ENCODE results near the gene BPIFB1.

Gene BPIFB1

DNA sequence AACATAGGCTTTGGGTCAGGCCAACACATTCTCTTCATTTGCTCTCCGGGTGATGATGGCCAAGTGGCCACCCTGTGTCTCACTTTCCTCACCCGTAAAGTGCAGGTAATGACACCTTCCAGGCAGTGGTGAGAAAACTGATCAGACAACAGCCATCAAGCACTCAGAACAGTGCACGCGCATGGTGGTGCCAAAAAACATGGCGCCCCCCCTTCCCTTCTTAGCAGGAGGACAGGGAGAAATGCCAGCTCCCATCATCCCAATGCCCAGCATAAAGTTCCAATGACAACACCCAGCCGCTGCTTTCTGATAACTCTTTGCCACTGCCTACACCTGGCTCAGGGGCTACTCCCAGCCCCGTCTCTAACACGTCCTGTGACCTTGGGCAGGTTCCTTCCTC, 8.4 kb downstream of the BPIFB1 start:
- TF ChIP-seq ZNF350 (tag by site-specific recombination; IDR thresholded peaks at IDR 0.05) (no peak), GLI2 (tag by site-specific recombination; IDR thresholded peaks at IDR 0.05; ENCODE audit: borderline replicate concordance, low read depth) (no peak), ZNF48 (tag by site-specific recombination; IDR thresholded peaks at IDR 0.05) (no peak), BCL11B (tag by site-specific recombination; IDR thresholded peaks at IDR 0.05; ENCODE audit: low read depth) (no peak), ZEB2 (tag by site-specific recombination; IDR thresholded peaks at IDR 0.05) (no peak), ZNF133 (tag by site-specific recombination; IDR thresholded peaks at IDR 0.05) (no peak), ZNF366 (tag by site-specific recombination; conservative IDR thresholded peaks at IDR 0.05) (no peak), ZNF660 (tag by site-specific recombination; IDR thresholded peaks at IDR 0.05) (no peak), ZNF19 (tag by site-specific recombination; IDR thresholded peaks at IDR 0.05; ENCODE audit: low read depth) (no peak), ZNF426 (tag by site-specific recombination; IDR thresholded peaks at IDR 0.05) (no peak), ZNF239 (tag by site-specific recombination; IDR thresholded peaks at IDR 0.05) (no peak)
- TF ChIP-seq, protein P1, sequence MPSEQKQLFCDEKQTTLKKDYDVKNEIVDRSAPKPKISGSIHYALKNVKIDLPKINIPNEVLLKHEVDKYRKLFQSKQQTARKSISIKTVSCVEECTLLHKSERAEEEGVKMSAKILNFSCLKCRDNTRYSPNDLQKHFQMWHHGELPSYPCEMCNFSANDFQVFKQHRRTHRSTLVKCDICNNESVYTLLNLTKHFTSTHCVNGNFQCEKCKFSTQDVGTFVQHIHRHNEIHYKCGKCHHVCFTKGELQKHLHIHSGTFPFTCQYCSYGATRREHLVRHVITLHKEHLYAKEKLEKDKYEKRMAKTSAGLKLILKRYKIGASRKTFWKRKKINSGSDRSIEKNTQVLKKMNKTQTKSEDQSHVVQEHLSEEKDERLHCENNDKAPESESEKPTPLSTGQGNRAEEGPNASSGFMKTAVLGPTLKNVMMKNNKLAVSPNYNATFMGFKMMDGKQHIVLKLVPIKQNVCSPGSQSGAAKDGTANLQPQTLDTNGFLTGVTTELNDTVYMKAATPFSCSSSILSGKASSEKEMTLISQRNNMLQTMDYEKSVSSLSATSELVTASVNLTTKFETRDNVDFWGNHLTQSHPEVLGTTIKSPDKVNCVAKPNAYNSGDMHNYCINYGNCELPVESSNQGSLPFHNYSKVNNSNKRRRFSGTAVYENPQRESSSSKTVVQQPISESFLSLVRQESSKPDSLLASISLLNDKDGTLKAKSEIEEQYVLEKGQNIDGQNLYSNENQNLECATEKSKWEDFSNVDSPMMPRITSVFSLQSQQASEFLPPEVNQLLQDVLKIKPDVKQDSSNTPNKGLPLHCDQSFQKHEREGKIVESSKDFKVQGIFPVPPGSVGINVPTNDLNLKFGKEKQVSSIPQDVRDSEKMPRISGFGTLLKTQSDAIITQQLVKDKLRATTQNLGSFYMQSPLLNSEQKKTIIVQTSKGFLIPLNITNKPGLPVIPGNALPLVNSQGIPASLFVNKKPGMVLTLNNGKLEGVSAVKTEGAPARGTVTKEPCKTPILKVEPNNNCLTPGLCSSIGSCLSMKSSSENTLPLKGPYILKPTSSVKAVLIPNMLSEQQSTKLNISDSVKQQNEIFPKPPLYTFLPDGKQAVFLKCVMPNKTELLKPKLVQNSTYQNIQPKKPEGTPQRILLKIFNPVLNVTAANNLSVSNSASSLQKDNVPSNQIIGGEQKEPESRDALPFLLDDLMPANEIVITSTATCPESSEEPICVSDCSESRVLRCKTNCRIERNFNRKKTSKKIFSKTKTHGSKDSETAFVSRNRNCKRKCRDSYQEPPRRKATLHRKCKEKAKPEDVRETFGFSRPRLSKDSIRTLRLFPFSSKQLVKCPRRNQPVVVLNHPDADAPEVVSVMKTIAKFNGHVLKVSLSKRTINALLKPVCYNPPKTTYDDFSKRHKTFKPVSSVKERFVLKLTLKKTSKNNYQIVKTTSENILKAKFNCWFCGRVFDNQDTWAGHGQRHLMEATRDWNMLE (tag by site-specific recombination; conservative IDR thresholded peaks at IDR 0.05; ENCODE audit: low read depth): no peak
- TF ChIP-seq, protein P2, sequence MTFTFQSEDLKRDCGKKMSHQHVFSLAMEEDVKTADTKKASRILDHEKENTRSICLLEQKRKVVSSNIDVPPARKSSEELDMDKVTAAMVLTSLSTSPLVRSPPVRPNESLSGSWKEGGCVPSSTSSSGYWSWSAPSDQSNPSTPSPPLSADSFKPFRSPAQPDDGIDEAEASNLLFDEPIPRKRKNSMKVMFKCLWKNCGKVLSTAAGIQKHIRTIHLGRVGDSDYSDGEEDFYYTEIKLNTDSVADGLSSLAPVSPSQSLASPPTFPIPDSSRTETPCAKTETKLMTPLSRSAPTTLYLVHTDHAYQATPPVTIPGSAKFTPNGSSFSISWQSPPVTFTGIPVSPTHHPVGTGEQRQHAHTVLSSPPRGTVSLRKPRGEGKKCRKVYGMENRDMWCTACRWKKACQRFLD (tag by site-specific recombination; IDR thresholded peaks at IDR 0.05): no peak
- TF ChIP-seq, protein P3, sequence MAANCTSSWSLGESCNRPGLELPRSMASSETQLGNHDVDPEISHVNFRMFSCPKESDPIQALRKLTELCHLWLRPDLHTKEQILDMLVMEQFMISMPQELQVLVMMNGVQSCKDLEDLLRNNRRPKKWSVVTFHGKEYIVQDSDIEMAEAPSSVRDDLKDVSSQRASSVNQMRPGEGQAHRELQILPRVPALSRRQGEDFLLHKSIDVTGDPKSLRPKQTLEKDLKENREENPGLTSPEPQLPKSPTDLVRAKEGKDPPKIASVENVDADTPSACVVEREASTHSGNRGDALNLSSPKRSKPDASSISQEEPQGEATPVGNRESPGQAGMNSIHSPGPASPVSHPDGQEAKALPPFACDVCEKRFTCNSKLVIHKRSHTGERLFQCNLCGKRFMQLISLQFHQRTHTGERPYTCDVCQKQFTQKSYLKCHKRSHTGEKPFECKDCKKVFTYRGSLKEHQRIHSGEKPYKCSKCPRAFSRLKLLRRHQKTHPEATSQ (tag by site-specific recombination; IDR thresholded peaks at IDR 0.05): no peak
- TF ChIP-seq, protein P4, sequence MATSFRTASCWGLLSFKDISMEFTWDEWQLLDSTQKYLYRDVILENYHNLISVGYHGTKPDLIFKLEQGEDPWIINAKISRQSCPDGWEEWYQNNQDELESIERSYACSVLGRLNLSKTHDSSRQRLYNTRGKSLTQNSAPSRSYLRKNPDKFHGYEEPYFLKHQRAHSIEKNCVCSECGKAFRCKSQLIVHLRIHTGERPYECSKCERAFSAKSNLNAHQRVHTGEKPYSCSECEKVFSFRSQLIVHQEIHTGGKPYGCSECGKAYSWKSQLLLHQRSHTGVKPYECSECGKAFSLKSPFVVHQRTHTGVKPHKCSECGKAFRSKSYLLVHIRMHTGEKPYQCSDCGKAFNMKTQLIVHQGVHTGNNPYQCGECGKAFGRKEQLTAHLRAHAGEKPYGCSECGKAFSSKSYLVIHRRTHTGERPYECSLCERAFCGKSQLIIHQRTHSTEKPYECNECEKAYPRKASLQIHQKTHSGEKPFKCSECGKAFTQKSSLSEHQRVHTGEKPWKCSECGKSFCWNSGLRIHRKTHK (tag by site-specific recombination; IDR thresholded peaks at IDR 0.05): no peak
- TF ChIP-seq, protein P5, sequence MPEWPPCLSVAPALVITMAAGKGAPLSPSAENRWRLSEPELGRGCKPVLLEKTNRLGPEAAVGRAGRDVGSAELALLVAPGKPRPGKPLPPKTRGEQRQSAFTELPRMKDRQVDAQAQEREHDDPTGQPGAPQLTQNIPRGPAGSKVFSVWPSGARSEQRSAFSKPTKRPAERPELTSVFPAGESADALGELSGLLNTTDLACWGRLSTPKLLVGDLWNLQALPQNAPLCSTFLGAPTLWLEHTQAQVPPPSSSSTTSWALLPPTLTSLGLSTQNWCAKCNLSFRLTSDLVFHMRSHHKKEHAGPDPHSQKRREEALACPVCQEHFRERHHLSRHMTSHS (tag by site-specific recombination; IDR thresholded peaks at IDR 0.05): no peak
- TF ChIP-seq, protein P6, sequence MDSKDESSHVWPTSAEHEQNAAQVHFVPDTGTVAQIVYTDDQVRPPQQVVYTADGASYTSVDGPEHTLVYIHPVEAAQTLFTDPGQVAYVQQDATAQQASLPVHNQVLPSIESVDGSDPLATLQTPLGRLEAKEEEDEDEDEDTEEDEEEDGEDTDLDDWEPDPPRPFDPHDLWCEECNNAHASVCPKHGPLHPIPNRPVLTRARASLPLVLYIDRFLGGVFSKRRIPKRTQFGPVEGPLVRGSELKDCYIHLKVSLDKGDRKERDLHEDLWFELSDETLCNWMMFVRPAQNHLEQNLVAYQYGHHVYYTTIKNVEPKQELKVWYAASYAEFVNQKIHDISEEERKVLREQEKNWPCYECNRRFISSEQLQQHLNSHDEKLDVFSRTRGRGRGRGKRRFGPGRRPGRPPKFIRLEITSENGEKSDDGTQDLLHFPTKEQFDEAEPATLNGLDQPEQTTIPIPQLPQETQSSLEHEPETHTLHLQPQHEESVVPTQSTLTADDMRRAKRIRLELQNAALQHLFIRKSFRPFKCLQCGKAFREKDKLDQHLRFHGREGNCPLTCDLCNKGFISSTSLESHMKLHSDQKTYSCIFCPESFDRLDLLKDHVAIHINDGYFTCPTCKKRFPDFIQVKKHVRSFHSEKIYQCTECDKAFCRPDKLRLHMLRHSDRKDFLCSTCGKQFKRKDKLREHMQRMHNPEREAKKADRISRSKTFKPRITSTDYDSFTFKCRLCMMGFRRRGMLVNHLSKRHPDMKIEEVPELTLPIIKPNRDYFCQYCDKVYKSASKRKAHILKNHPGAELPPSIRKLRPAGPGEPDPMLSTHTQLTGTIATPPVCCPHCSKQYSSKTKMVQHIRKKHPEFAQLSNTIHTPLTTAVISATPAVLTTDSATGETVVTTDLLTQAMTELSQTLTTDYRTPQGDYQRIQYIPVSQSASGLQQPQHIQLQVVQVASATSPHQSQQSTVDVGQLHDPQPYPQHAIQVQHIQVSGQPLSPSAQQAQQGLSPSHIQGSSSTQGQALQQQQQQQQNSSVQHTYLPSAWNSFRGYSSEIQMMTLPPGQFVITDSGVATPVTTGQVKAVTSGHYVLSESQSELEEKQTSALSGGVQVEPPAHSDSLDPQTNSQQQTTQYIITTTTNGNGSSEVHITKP (tag by site-specific recombination; IDR thresholded peaks at IDR 0.05): no peak
- no peaks in the 10 kb centered on the region for H3K36me3 ChIP-seq (ENCODE audit: control insufficient read depth in 2 of 2, insufficient read depth in 1 of 2, low read length in 2 of 2)
- ChIA-PET POLR2A (no interaction called here), CTCF (interaction anchor here (0.6 to 5.5 kb wide), 8 partner anchors 9 to 195 kb away, joined by 3 to 73 read pairs (median 4); no protein-coding TSS in a partner anchor)
- no peaks in the 10 kb centered on the region for H3K9me3 ChIP-seq (ENCODE audit: control insufficient read depth, insufficient read depth, low read depth, low read length)
- H3K27ac ChIP-seq (ENCODE audit: extremely low read depth, low read depth, low read length): no peak overlapping the region
- H3K4me3 ChIP-seq (ENCODE audit: low read depth, low read length): no peak overlapping the region
- H3K4me1 ChIP-seq (ENCODE audit: control insufficient read depth, insufficient read depth, low read length): no peaks in the 10 kb centered on the region
